ENCODE measurements around the gene ZNF668.
"Not testable (repeated sequence)": the region's sequence is repeated elsewhere in the genome, so short reads cannot be mapped to it uniquely, and the experiment has no call there.

Gene ZNF668

DNA sequence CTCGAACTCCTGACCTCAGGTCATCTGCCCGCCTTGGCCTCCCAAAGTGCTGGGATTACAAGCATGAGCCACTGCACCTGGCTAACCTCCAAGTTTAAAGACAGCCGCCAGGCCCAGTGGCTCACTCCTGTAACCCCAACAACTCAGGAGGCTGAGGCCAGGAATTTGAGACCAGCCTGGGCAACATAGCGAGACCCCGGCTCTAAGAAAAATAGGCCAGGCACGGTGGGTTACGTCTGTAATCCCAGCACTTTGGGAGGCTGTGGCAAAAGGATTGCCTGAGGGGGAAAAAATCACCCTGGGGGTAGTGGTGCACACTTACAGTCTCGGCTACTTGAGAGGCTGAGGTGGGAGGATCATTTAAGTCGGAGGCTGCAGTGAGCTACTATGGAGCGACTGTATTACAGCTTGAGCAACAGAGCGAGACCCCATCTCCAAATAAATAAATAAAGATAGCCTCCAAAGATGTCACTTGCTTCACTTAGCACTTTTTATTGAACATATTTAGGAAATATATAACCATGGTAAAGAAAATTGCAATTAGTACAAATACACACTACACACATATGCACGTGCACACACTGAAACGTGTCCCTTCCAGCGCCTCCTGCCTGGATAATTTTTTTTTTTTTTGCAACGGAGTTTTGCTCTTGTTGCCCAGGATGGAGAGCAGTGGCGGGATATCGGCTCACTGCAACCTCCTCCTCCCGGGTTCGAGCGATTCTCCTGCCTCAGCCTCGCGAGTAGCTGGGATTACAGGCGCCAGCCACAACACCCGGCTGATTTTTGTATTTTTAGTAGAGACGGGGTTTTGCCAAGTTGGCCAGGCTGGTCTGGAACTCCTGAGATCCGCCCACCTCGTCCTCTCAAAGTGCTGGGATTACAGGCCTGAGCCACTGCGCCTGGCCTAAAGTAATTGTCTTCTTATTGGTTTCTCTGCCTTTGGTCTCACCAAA is 32.7 kb upstream of the ZNF668 start:
- Histone ChIP-seq H3K9me3 (replicated peaks in 1 of 11) (no peaks in the 10 kb centered on the region), H3K4me2 (peak overlapping the region in 10 of 11 experiments; percentile 87 to 99 (median 96); a peak in 15 of 22 replicates), H4K20me1 (no peaks in the 10 kb centered on the region; a peak in 1 of 22 replicates), H3K27me3 (no peaks in the 10 kb centered on the region), H3K9ac (peak overlapping the region in 3 of 11 experiments; percentile 4 to 96 (median 95); a peak in 2 of 22 replicates), H3K36me3 (peaks cover 23 to 28% (median 26%) of the 10 kb centered on the region in 11 experiments), H3K4me1 (peaks cover 25 to 50% (median 35%) of the 10 kb centered on the region in 10 experiments), H3K27ac (peak overlapping the region in 3 of 11 experiments; percentile 88 to 94 (median 91); a peak in 2 of 22 replicates), H3K4me3 (no peak overlapping the region)
- TF ChIP-seq Cebpa-rat (IDR thresholded peaks at IDR 0.05): no peak

DNA sequence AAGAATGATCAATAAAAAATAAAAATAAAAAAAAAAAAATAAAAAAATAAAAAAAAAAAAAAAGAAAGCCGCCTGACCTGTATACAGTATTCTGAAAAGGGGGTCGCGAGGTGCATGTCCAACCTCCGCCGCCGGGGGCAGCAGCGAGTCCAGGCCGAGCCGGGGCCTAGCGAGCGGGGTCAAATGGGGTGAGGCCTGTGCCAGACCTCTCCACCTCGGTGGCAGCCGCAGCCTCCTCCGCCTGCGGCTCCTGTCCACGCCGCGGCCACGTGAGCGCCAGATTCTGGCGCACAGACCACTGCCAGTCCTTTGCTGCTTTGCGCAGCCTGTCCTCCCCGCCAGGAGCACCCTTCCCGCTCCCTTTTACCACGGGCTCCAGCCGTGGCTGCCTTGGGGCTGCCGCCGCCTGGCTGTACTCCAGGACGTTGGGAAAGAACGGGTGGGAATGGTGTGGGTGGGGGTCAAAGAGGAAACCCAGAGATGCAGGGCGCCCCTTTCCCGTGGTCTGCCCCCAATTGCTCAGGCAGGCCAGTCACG is 31.7 kb upstream of the ZNF668 start:
- Histone ChIP-seq H3K27ac (peak overlapping the region; percentile 44 to 72 (median 60); a peak in 19 of 22 replicates), H3K36me3 (peaks cover 13 to 18% (median 16%) of the 10 kb centered on the region in 11 experiments), H3K4me2 (peak overlapping the region in 9 of 11 experiments; percentile 24 to 73 (median 40); a peak in 9 of 22 replicates), H3K4me3 (no peak overlapping the region), H3K4me1 (peaks cover 25 to 40% (median 31%) of the 10 kb centered on the region in 10 experiments), H3K27me3 (no peaks in the 10 kb centered on the region), H3K9ac (peak overlapping the region; percentile 9 to 64 (median 56); a peak in 15 of 22 replicates), H3K9me3 (replicated peaks in 1 of 11) (no peaks in the 10 kb centered on the region), H4K20me1 (no peaks in the 10 kb centered on the region; a peak in 1 of 22 replicates)
- no peak for TF ChIP-seq Cebpa-rat (IDR thresholded peaks at IDR 0.05)

DNA sequence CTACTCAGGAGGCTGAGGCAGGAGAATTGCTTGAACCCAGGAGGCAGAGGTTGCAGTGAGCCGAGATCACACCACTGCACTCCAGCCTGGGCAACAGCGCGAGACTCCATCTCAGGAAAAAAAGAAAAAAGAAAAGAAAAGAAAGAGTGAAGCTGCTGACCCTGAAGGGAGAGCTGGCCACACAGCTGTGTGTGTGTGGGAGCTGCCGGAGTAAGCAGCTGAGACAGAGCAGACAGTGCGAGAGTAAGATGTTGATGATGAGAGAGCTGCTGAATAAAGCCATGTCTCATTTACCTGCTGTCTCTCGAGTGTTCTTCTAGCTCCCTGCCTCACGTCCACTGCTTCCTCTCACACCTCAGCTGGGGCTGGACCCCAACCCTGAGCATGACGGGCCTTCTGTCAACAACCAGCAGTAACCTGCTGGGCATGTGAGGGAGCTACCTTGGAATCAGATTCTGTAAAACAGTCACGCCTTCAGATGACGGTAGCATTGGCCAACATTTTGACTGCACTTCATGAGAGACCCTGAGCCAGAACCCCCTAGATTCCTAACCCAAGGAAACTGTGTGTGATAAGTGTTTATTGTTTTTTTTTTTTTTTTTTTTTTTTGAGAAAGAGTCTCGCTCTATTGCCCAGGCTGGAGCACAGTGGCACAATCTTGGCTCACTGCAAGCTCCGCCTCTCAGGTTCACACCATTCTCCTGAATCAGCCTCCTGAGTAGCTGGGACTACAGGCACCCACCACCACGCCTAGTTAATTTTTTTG is 27.0 kb upstream of the ZNF668 start:
- H3K4me1 ChIP-seq: peaks cover 0 to 11% (median 7%) of the 10 kb centered on the region in 10 experiments; a peak in 14 of 20 replicates
- H3K4me2 ChIP-seq; H3K27ac ChIP-seq; H4K20me1 ChIP-seq; H3K9me3 ChIP-seq (replicated peaks in 1 of 11); H3K4me3 ChIP-seq; H3K27me3 ChIP-seq; H3K36me3 ChIP-seq; H3K9ac ChIP-seq: not testable (repeated sequence)

DNA sequence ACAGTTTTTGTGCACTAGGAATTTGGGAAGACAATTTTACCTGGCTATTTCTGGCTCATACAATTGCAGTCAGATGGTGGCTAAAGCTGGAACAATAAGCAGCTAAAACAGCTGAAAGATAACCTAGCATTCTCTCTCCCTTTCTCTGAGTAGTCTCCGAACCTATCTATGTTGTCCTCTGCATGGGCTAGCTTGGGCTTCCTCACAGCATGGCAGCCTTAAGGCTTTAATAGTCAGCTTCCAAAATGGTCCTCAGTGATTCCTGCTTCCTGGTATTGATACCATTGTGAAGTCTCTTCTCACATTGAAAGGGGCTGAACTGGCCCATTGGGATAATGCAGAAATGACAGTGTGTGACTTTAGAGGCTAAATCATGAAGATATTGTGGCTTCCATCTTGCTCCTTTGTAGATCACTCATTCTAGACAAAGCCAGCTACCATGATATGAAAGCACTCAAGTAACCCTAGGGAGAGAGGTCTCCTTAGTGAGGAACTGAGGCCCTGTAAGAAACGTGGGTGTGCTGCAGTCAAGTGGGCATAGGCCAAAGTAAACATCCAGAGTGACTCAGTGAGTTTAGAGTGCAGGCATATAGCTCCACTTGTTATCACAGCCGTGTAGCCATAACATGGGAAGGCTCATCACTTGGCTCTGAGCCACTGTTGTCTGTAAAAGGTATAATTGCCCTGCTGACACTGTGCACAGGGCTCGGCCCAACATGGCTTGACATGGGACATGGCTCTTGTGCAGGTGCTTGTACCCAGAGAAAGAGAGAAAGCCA is 26.0 kb upstream of the ZNF668 start:
- Histone ChIP-seq H3K4me2 (no peak overlapping the region), H3K27ac (no peak overlapping the region), H3K9ac (no peak overlapping the region), H3K4me3 (no peak overlapping the region), H3K9me3 (replicated peaks in 1 of 11) (peaks cover 0 to 7% (median 0%) of the 10 kb centered on the region in 11 experiments; a peak in 1 of 22 replicates), H3K27me3 (no peaks in the 10 kb centered on the region), H4K20me1 (no peaks in the 10 kb centered on the region), H3K36me3 (no peaks in the 10 kb centered on the region), H3K4me1 (peaks cover 7 to 17% (median 12%) of the 10 kb centered on the region in 10 experiments; a peak in 19 of 20 replicates)
- TF ChIP-seq Cebpa-rat (IDR thresholded peaks at IDR 0.05): no peak

DNA sequence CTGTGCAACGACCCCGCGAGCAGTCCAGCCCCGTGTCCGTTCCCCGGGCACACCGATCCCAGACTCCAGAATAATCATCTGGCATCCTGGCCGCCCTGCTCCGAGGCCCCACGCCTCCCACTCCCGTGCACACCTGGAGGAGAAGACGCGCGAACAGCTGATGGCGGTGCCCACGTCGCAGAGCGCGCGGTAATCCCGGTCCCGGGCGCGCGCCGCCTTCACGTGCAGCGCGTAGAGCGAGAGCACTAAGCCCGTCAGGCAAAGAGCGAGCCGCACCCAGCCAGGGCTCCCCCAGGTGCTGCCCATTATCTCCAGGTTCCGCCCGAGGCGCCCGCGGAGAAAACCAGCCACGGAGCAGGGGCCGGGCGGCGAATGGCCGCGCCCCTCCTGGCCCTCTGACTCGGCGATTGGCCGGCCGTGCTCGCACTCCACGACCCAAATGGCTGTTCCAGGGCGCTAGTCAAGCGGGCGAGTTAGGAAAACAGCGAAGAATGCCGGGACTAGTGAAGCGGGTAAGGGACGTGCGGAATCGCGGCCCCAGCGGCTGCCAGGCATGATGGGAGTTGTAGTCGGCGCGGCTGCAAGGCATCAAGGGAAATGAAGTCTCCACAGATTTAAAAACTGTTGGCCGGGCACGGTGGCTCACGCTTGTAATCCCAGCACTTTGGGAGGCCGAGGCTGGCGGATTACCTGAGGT is 20.5 kb upstream of the ZNF668 start, which contains the start of gene VKORC1:
TSS of gene VKORC1 (minus strand) at position 374 of the 697 bp plus-strand sequence. CDS start at position 306, 68 bp downstream.
- no peak for TF ChIP-seq Cebpa-rat (IDR thresholded peaks at IDR 0.05)
- no peaks in the 10 kb centered on the region for H3K27me3 ChIP-seq

DNA sequence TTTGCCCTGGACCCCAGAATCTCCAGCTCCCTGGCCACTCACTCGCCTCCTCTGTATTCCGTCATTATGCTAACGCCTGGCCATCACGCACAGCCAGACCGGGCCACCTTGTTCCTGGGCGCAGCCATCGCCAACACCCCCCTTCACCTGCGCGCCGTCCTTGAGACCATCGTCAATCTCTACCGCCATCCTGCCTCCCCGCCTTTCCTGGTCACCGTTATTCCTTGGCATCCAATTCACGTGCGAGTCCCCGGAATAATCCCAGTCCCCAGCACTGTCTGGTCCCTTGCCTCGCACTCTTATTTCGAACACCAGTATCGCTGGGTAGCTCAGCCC is 20.0 kb upstream of the ZNF668 start:
- Histone ChIP-seq H3K9ac (peak overlapping the region; percentile 80 to 90 (median 87)), H3K4me2 (peak overlapping the region; percentile 83 to 99 (median 97)), H3K4me1 (peaks cover 20 to 46% (median 29%) of the 10 kb centered on the region in 10 experiments), H4K20me1 (peaks cover 0 to 34% (median 2%) of the 10 kb centered on the region in 11 experiments; a peak in 8 of 22 replicates), H3K27ac (peak overlapping the region; percentile 47 to 82 (median 77); a peak in 21 of 22 replicates), H3K27me3 (no peaks in the 10 kb centered on the region), H3K9me3 (replicated peaks in 1 of 11) (no peaks in the 10 kb centered on the region), H3K36me3 (peaks cover 18 to 37% (median 27%) of the 10 kb centered on the region in 11 experiments), H3K4me3 (peak overlapping the region; percentile 81 to 98 (median 92))
- TF ChIP-seq Cebpa-rat (IDR thresholded peaks at IDR 0.05): no peak

More for the DNA sequence above, 20.5 kb upstream of the ZNF668 start, which contains the start of gene VKORC1:
- H3K4me2 ChIP-seq: peak within 1 kb of the TSS; percentile 83 to 99 (median 97)
- peaks cover 20 to 46% (median 29%) of the 10 kb centered on the region in 10 experiments for H3K4me1 ChIP-seq
- H3K4me3 ChIP-seq: peak within 1 kb of the TSS; percentile 81 to 98 (median 92)
- H3K9me3 ChIP-seq (replicated peaks in 1 of 11): 0 out of 22 replicates have a peak, but pooled peaks cover 0 to under 1% (median 0%) of the 10 kb centered on the region in 11 experiments
- H3K27ac ChIP-seq: peak within 1 kb of the TSS; percentile 47 to 82 (median 77); a peak in 21 of 22 replicates
- peaks cover 0 to 29% (median 0%) of the 10 kb centered on the region in 11 experiments; a peak in 7 of 22 replicates for H4K20me1 ChIP-seq
- H3K36me3 ChIP-seq: peaks cover 13 to 32% (median 22%) of the 10 kb centered on the region in 11 experiments
- peak within 1 kb of the TSS; percentile 80 to 90 (median 87) for H3K9ac ChIP-seq

DNA sequence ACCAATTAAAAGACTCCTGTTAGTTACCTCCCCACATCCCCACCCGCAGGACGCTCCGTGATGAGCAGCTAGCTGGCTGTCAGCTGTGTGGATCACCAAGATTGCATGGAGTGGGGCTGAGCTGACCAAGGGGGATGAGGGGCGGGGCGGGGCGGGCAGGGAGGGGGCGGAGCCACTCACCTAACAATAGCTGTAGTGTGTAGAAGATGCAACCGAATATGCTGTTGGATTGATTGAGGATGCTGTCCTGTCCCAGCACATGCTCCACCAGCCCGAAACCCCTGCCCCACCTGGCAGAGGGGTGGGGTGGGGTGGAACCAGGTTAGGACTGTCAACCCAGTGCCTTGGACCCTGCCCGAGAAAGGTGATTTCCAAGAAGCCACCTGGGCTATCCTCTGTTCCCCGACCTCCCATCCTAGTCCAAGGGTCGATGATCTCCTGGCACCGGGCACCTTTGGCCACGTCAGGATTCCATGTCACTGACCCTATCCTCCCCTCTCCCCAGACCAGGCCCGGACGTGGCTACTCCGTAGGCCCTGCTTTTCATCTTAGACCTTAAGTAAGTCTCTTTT is 19.2 kb upstream of the ZNF668 start:
- Histone ChIP-seq H3K4me1 (peaks cover 20 to 46% (median 29%) of the 10 kb centered on the region in 10 experiments), H3K27ac (peak overlapping the region in 3 of 11 experiments; percentile 78 to 82 (median 81); a peak in 4 of 22 replicates), H3K9me3 (replicated peaks in 1 of 11) (no peaks in the 10 kb centered on the region), H3K4me3 (peak overlapping the region; percentile 81 to 98 (median 92)), H3K27me3 (no peaks in the 10 kb centered on the region), H3K9ac (peak overlapping the region; percentile 80 to 90 (median 87); a peak in 20 of 22 replicates), H3K36me3 (peaks cover 22 to 46% (median 35%) of the 10 kb centered on the region in 11 experiments), H3K4me2 (peak overlapping the region; percentile 83 to 99 (median 97)), H4K20me1 (peaks cover 0 to 43% (median 5%) of the 10 kb centered on the region in 11 experiments; a peak in 10 of 22 replicates)
- TF ChIP-seq Cebpa-rat (IDR thresholded peaks at IDR 0.05): no peak
